GM19351 (cell line): ENCODE data around the gene RPTOR.

ENCODE experiments used
- ATAC-seq: cut with Tn5 transposase; IDR thresholded peaks from one replicate; pipeline ENCODE4 v1.9.1; 2021; ENCODE audit warnings: mild to moderate bottlenecking, moderate library complexity; ENCODE audit not compliant: unreplicated experiment

RPTOR gene

GRCh38 chr17:80998118-80998747 lies 453.6 kb downstream of the RPTOR start:
- ATAC-seq = no peak

DNA sequence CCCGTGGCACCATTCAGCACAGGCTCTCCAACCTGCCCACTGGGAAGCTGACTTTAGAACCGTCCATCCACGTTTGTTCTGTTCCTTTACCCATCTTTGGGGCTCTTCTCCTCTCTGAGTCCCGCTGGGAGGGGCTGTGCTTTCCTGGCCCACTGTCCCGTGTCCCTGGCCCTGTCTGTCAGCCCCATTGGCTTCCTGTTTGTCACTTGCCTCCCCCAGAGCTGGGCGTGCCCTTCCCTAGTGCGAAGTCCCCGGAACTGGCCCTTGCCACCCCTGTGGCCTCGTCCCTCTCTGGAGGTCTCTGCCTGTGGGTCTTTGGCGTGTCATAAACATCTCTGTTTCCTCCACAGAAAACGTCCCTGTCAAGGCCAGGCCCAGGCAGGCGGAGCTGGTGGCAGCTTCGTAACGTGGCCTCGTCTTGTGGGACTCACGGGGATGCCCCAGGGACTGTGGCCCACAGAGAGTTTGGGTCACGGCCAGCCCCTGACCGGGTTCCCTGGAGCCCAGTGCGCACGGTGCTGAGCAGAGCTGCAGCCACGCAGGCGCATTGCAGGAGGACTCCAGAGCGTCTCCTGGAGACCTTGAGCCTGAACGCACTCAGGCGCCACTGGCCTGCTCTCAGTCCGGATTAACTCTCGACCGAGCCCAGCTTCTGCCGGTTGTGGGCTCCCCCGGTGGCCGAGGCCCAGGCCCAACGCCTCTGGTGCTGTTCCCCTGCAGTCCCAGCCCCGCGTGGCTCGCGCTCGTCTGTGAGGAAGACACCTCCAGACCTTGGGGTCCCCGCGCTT lies 454.3 kb downstream of the RPTOR start:
- ATAC-seq = no peak

GRCh38 chr17:80999536-81000333 lies 455.1 kb downstream of the RPTOR start:
- no peak for ATAC-seq

GRCh38 chr17:81000334-81000630 lies 455.6 kb downstream of the RPTOR start:
- ATAC-seq = no peak

GRCh38 chr17:81000631-81001357 lies 456.2 kb downstream of the RPTOR start:
- no peak for ATAC-seq

- ATAC-seq = no peak
Observed at GRCh38 chr17:81002013-81002384, 457.4 kb downstream of the RPTOR start.

GRCh38 chr17:81002409-81003361 lies 458.0 kb downstream of the RPTOR start:
- ATAC-seq = no peak

GRCh38 chr17:81003711-81004475 lies 459.3 kb downstream of the RPTOR start:
- ATAC-seq = no peak

DNA sequence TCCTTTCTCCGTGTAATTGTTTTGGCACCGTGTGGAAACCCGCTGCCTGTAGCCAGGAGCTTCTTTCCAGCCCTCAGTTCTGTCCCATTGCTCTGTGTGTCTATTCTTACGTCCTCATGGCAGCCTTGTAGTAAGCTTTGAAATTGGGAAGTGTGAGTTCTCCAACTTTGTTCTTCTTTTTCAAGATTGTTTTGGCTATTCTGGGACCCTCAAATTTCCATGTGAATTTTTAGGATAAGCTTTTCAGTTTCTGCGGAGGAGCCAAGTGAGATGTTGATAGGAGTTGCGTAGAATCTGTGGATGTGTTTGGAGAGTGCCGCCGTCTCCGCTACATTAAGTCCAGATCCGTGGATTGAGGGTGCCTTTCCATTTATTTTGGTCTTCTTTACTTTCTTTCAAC lies 462.3 kb downstream of the RPTOR start:
- no peak for ATAC-seq

GRCh38 chr17:81008140-81008539 lies 463.5 kb downstream of the RPTOR start:
- no peak for ATAC-seq

DNA sequence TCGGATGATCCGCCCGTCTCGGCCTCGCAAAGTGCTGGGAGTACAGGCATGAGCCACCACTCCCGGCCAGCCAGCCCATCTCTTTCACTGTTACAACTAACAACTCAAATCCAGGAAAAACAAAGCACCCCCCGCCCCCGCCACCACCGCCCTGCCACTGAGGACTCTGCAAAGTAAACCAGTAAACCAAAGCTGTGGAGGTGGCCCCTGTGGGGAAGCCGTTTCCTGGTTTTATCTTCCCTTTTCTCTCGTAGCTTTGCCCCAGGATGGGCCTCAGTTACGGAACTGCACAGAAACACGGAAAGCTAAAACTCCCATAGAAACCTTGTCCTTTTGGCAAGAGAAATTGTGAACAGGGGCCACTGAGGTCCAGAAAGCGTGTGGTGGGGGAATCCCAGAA lies 464.5 kb downstream of the RPTOR start:
- no peak for ATAC-seq

GRCh38 chr17:81010935-81011334 lies 466.3 kb downstream of the RPTOR start:
- ATAC-seq = no peak

DNA sequence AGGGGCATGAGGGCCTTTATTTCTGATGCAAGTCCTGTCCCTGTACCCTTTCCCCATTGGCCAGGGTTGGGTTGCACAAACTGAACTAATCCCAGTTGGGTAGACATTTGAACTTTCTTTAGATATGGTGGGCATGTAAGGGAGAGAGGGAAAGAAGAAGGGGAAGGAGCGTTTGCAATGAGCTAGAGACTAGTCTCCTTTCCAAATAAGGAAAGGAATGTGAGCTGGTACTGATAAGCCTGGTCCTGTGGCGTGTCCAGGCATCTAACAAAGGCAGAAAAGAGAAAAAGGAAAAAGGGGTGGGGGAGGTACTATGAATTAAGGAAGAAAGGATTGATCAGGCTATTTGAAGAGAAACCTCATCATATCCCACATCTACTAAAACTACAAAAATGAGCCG lies 467.3 kb downstream of the RPTOR start:
- ATAC-seq = no peak

GRCh38 chr17:81012574-81013447 lies 468.2 kb downstream of the RPTOR start:
- no peak for ATAC-seq

- no peak for ATAC-seq
Observed at GRCh38 chr17:81013642-81014041, 469.0 kb downstream of the RPTOR start.

DNA sequence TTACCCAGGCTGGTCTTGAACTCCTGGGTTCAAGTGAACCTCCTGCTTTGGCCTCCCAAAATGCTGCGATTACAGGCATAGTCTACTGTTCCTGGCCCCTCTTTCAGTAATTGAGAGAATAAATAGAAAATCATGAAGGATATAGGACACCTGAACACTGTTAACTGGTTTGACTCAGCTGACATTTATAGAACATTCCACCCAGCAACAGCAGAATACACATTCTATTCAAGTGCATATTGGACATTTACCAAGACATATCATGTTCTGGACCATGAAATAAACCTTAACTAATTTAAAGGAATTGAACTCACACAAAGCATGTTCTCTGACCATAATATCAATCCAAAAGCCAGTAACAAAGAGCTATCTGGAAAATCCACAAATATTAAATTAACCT lies 470.5 kb downstream of the RPTOR start:
- no peak for ATAC-seq
